Measurements from ENCODE around the gene HOXB2. TPM values are rescaled to one million over a fixed set of nuclear protein-coding genes. Genes with fewer than 3 reads are reported as not detected.

HOXB2 gene
- total and polyA plus RNA-seq, 9 of the 15 experiments (the other 6 are each of a cell fraction or from before 2014, with no cell fraction given) = 2.1 to 97.7 (median 21.2) TPM

GRCh38 chr17:48544349-48545021 is 424 bp downstream of the HOXB2 start (continued):
- TF ChIP-seq CTCF (IDR thresholded peaks at IDR 0.05 in 2 of 3, conservative IDR thresholded peaks at IDR 0.05 in 1 of 3; ENCODE audit: insufficient read depth in 2 of 3, low read depth in 1 of 3, low read length in 3 of 3) (no peak), CBX2 (IDR thresholded peaks at IDR 0.05; ENCODE audit: insufficient read depth, low read length, poor library complexity, severe bottlenecking) (no peak), ELF1 (tag; IDR thresholded peaks at IDR 0.05) (no peak), STAT5A (IDR thresholded peaks at IDR 0.05; ENCODE audit: borderline replicate concordance, low read length) (no peak), GMEB1 (CRISPR knock-in tag; IDR thresholded peaks at IDR 0.05) (no peak), ZNF639 (CRISPR knock-in tag; conservative IDR thresholded peaks at IDR 0.05 in 1 of 2, IDR thresholded peaks at IDR 0.05 in 1 of 2) (no peak; a peak in 1 of 4 replicates), STAT6 (CRISPR knock-in tag; IDR thresholded peaks at IDR 0.05) (no peak)
